ENCODE results near the gene FNDC3B. TPM values are rescaled to one million over a fixed set of nuclear protein-coding genes. Genes with fewer than 3 reads are reported as not detected.

FNDC3B gene
- total RNA-seq, 2 donors from 2014 or later = 80.6 to 107 TPM

DNA sequence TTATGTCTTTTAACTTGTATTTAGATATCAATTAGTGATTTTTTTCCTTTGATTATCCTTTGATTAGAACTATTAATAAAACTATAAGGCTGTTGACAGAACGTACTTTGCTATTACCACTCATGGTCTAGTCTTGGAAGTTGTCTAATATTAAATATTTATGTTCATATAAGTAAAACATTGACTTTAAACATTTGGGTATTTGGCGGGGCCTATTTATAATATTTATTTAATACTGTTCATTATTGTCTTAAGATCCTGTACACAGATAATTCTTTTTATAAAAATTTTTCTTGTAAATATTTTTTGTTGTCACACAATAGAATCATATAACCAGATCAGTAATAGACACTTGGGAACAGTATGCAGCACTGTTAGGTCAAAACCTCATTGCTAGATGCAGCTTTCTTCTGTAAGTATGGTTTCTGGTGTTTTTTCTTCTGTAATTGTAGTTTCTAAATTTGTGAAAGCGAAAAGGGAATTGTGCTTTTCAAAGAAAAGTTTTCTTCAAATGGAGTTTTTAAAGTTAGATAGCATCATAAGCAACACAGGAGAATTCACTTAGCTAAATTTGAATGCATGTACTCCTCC, 93.4 kb downstream of the FNDC3B start:
- TF ChIP-seq, protein P1, sequence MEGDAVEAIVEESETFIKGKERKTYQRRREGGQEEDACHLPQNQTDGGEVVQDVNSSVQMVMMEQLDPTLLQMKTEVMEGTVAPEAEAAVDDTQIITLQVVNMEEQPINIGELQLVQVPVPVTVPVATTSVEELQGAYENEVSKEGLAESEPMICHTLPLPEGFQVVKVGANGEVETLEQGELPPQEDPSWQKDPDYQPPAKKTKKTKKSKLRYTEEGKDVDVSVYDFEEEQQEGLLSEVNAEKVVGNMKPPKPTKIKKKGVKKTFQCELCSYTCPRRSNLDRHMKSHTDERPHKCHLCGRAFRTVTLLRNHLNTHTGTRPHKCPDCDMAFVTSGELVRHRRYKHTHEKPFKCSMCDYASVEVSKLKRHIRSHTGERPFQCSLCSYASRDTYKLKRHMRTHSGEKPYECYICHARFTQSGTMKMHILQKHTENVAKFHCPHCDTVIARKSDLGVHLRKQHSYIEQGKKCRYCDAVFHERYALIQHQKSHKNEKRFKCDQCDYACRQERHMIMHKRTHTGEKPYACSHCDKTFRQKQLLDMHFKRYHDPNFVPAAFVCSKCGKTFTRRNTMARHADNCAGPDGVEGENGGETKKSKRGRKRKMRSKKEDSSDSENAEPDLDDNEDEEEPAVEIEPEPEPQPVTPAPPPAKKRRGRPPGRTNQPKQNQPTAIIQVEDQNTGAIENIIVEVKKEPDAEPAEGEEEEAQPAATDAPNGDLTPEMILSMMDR (conservative IDR thresholded peaks at IDR 0.05) = no peak
- no peaks in the 10 kb centered on the region for H3K9me3 Mint-ChIP-seq
- DNase-seq = no peak
- peaks cover 50% of the 10 kb centered on the region for H3K4me1 Mint-ChIP-seq
- H3K27me3 Mint-ChIP-seq (ENCODE audit: insufficient read depth) = no peaks in the 10 kb centered on the region
- no peak overlapping the region for H3K4me3 Mint-ChIP-seq
- Histone ChIP-seq H3K4me3 (ENCODE audit: low read length) (no peak overlapping the region), H3K36me3 (ENCODE audit: control insufficient read depth, insufficient read depth, low read length) (peaks cover 50% of the 10 kb centered on the region), H3K4me1 (ENCODE audit: control insufficient read depth, insufficient read depth, low read length) (peaks cover 10% of the 10 kb centered on the region), H3K9ac (ENCODE audit: extremely low read depth, low read length, poor library complexity, severe bottlenecking) (no peak overlapping the region), H3K27me3 (ENCODE audit: control insufficient read depth, insufficient read depth, low read length, poor library complexity, severe bottlenecking) (no peaks in the 10 kb centered on the region), H3K9me3 (ENCODE audit: control insufficient read depth, low read length) (no peaks in the 10 kb centered on the region), H3K27ac (ENCODE audit: low read depth, low read length) (no peak overlapping the region)
- 92% methylated on average over 1 of the region's 3 CpGs; no CpG with 5 or more reads in 1 of the 2 experiments for WGBS, 2 experiments (ENCODE audit: insufficient coverage in 1 of 2, insufficient read length in 1 of 2)
- H3K36me3 Mint-ChIP-seq (ENCODE audit: low read depth) = peaks cover 43% of the 10 kb centered on the region
- H3K27ac Mint-ChIP-seq = no peak overlapping the region

DNA sequence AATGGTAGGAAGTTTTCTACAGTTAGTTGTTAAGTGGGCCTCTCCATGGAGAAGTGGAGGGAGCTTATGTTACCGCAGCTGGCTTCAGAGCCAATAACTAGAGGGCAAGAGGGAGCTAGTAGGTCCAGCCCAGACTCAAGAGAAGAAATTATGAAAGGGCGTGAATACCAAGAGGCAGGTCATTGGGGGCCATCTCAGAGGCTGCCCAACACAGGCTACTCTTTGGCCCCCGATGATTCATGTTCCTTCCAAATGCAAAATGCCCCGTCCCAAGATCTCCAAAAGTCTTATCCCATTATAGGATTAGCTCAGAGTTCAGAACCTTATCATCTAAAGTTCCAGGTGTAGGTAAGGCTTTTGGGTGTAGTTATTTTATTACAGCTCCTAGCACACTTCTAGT, 94.5 kb downstream of the FNDC3B start:
- H3K36me3 ChIP-seq (ENCODE audit: control insufficient read depth, insufficient read depth, low read length) = peaks cover 46% of the 10 kb centered on the region
- H3K9me3 Mint-ChIP-seq = no peaks in the 10 kb centered on the region
- peaks cover 34% of the 10 kb centered on the region for H3K36me3 Mint-ChIP-seq (ENCODE audit: low read depth)
- peaks cover 58% of the 10 kb centered on the region for H3K4me1 Mint-ChIP-seq
- H3K27me3 Mint-ChIP-seq (ENCODE audit: insufficient read depth) = no peaks in the 10 kb centered on the region
- no peak overlapping the region for H3K4me3 Mint-ChIP-seq
- WGBS, 2 experiments (ENCODE audit: insufficient coverage in 1 of 2, insufficient read length in 1 of 2) = 84 to 88% methylated on average over 2 to 4 of the region's 4 CpGs
- no peak for DNase-seq
- no peaks in the 10 kb centered on the region for H3K9me3 ChIP-seq (ENCODE audit: control insufficient read depth, low read length)
- H3K9ac ChIP-seq (ENCODE audit: extremely low read depth, low read length, poor library complexity, severe bottlenecking) = no peak overlapping the region
- H3K4me1 ChIP-seq (ENCODE audit: control insufficient read depth, insufficient read depth, low read length) = peaks cover 14% of the 10 kb centered on the region
- peak overlapping the region; percentile 44 for H3K4me3 ChIP-seq (ENCODE audit: low read length)
- no peak overlapping the region for H3K27ac ChIP-seq (ENCODE audit: low read depth, low read length)
- TF ChIP-seq, protein P1 (conservative IDR thresholded peaks at IDR 0.05) = no peak
- no peak overlapping the region for H3K27ac Mint-ChIP-seq
- no peaks in the 10 kb centered on the region for H3K27me3 ChIP-seq (ENCODE audit: control insufficient read depth, insufficient read depth, low read length, poor library complexity, severe bottlenecking)

DNA sequence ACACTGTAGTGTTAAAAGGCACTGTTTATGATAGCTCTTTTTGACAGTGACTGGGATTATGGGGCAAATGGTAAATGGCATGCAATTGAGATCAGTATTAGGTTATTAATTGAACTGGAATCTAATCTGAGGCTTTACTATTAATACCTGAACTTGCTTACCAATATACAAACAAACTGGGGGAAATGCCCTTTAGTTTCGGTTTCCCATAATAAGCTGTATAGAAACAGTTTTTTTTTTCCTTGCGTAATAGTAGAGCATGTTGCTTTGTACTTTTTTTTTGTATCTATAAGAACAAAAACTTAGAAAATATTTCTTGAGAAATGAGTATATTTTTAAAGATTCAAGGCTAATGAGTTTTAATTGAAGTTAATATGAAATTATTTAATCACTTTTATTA, 95.0 kb downstream of the FNDC3B start:
- Histone ChIP-seq H3K27me3 (ENCODE audit: control insufficient read depth, insufficient read depth, low read length, poor library complexity, severe bottlenecking) (no peaks in the 10 kb centered on the region), H3K4me3 (ENCODE audit: low read length) (no peak overlapping the region), H3K36me3 (ENCODE audit: control insufficient read depth, insufficient read depth, low read length) (peaks cover 46% of the 10 kb centered on the region), H3K4me1 (ENCODE audit: control insufficient read depth, insufficient read depth, low read length) (peaks cover 19% of the 10 kb centered on the region), H3K9ac (ENCODE audit: extremely low read depth, low read length, poor library complexity, severe bottlenecking) (no peak overlapping the region), H3K27ac (ENCODE audit: low read depth, low read length) (no peak overlapping the region), H3K9me3 (ENCODE audit: control insufficient read depth, low read length) (no peaks in the 10 kb centered on the region)
- peaks cover 63% of the 10 kb centered on the region for H3K4me1 Mint-ChIP-seq
- no peak overlapping the region for H3K27ac Mint-ChIP-seq
- TF ChIP-seq, protein P1 (conservative IDR thresholded peaks at IDR 0.05) = no peak
- 91% methylated on average over 1 of the region's 2 CpGs; no CpG with 5 or more reads in 1 of the 2 experiments for WGBS, 2 experiments (ENCODE audit: insufficient coverage in 1 of 2, insufficient read length in 1 of 2)
- no peaks in the 10 kb centered on the region for H3K9me3 Mint-ChIP-seq
- no peak for DNase-seq
- H3K27me3 Mint-ChIP-seq (ENCODE audit: insufficient read depth) = no peaks in the 10 kb centered on the region
- H3K36me3 Mint-ChIP-seq (ENCODE audit: low read depth) = peaks cover 29% of the 10 kb centered on the region
- H3K4me3 Mint-ChIP-seq = no peak overlapping the region

Data from endodermal cell (in vitro differentiated cells).